NK-92 treated with Interleukin-12 subunit alpha and Interleukin-12 subunit beta, amount 100 ng/mL, for 24 hours (cell line): Measurements from ENCODE around the gene TAF1C.

Experiments
- DNase-seq: peaks from one replicate; lab custom pipeline; 2025; lab: John Stamatoyannopoulos, UW

Gene TAF1C

GRCh38 chr16:84182680-84183571 is 3.9 kb downstream of the TAF1C start:
- DNase-seq: no peak

- no peak for DNase-seq
These were observed 4.8 kb downstream of the TAF1C start for GRCh38 chr16:84182104-84182503.

- DNase-seq: no peak
These were observed 5.5 kb downstream of the TAF1C start for GRCh38 chr16:84181144-84181915.

- DNase-seq: no peak
These were observed 6.2 kb downstream of the TAF1C start for GRCh38 chr16:84180519-84181140.

GRCh38 chr16:84179612-84180320 is 7.1 kb downstream of the TAF1C start:
- no peak for DNase-seq

GRCh38 chr16:84178892-84179611 is 7.8 kb downstream of the TAF1C start:
- no peak for DNase-seq

GRCh38 chr16:84178146-84178765 is 8.6 kb downstream of the TAF1C start:
- DNase-seq: no peak

- no peak for DNase-seq
These were observed 9.2 kb downstream of the TAF1C start for GRCh38 chr16:84177741-84178073.

GRCh38 chr16:84176192-84177053 is 10.4 kb downstream of the TAF1C start:
- no peak for DNase-seq

GRCh38 chr16:84175350-84176081 is 11.3 kb downstream of the TAF1C start:
- no peak for DNase-seq

GRCh38 chr16:84174396-84174795 is 12.5 kb downstream of the TAF1C start:
- no peak for DNase-seq

GRCh38 chr16:84169765-84170310 is 17.0 kb downstream of the TAF1C start:
- no peak for DNase-seq

- DNase-seq: no peak
These were observed 19.8 kb downstream of the TAF1C start for GRCh38 chr16:84166796-84167695.

- no peak for DNase-seq
These were observed 21.1 kb downstream of the TAF1C start for GRCh38 chr16:84165746-84166145.

- DNase-seq: no peak
These were observed 25.1 kb downstream of the TAF1C start for GRCh38 chr16:84161801-84162200.

- no peak for DNase-seq
These were observed 25.8 kb downstream of the TAF1C start for GRCh38 chr16:84161037-84161436.

GRCh38 chr16:84159800-84160199 is 27.1 kb downstream of the TAF1C start:
- no peak for DNase-seq

GRCh38 chr16:84159007-84159406 is 27.9 kb downstream of the TAF1C start:
- no peak for DNase-seq
